ENCODE data around the gene CHN2. TPM values are rescaled to one million over a fixed set of nuclear protein-coding genes. Genes with fewer than 3 reads are reported as not detected.

The CHN2 gene
- total RNA-seq, 1 experiment from 2014 or later = 7.7 TPM

- Histone ChIP-seq H3K4me2 (ENCODE audit: low read length) (no peak overlapping the region), H2AFZ (ENCODE audit: low read length) (no peak overlapping the region), H3K4me3 (ENCODE audit: low read length) (no peak overlapping the region), H3K9ac (ENCODE audit: low read length) (no peak overlapping the region), H3K36me3 (ENCODE audit: low read depth, low read length) (no peaks in the 10 kb centered on the region), H3K27ac (ENCODE audit: low read length) (no peak overlapping the region), H3K9me2 (replicated peaks; ENCODE audit: low read length) (no peaks in the 10 kb centered on the region), H3K27me3 (ENCODE audit: low read length) (no peaks in the 10 kb centered on the region), H3K79me2 (ENCODE audit: low read length) (no peaks in the 10 kb centered on the region), H4K20me1 (ENCODE audit: low read length) (no peaks in the 10 kb centered on the region), H3K4me1 (ENCODE audit: insufficient read depth, low read length) (peaks cover 40% of the 10 kb centered on the region), H3F3A (ENCODE audit: low read length, unreplicated experiment) (no peaks in the 10 kb centered on the region), H3K9me3 (ENCODE audit: low read length) (no peaks in the 10 kb centered on the region)
- ChIA-PET CTCF (interaction anchor here (0.5 kb wide), 1 partner anchor 704 kb away, joined by 3 read pairs; no protein-coding TSS in a partner anchor), POLR2A (ENCODE audit: unreplicated experiment) (no interaction called here)
- no TSS peak for BruUV-seq (replicated peaks)
- TF ChIP-seq EZH2 (IDR thresholded peaks at IDR 0.05; ENCODE audit: low read length, unreplicated experiment) (no peak), EZH2phosphoT487 (IDR thresholded peaks at IDR 0.05; ENCODE audit: borderline replicate concordance, low read length) (no peak)
- ATAC-seq = no peak
- intact Hi-C loops (cut with micrococcal nuclease) = loop anchor here (10.0 kb wide), 1 partner anchor 378 kb away; no protein-coding TSS in a partner anchor
- DNase-seq = no peak
These were observed 108.3 kb downstream of the CHN2 start for GRCh38 chr7:29302666-29303395.

- no peaks in the 10 kb centered on the region for H3K79me2 ChIP-seq (ENCODE audit: low read length)
- no peaks in the 10 kb centered on the region for H3K36me3 ChIP-seq (ENCODE audit: low read depth, low read length)
- ChIA-PET CTCF (no interaction called here), POLR2A (ENCODE audit: unreplicated experiment) (no interaction called here)
- no peaks in the 10 kb centered on the region for H3K9me3 ChIP-seq (ENCODE audit: low read length)
- no peaks in the 10 kb centered on the region for H3F3A ChIP-seq (ENCODE audit: low read length, unreplicated experiment)
- H3K27me3 ChIP-seq (ENCODE audit: low read length) = no peaks in the 10 kb centered on the region
- H3K4me1 ChIP-seq (ENCODE audit: insufficient read depth, low read length) = peaks cover 38% of the 10 kb centered on the region
- intact Hi-C loops (cut with micrococcal nuclease) = loop anchor here (10.0 kb wide), 1 partner anchor 380 kb away; no protein-coding TSS in a partner anchor
- no peak overlapping the region for H3K9ac ChIP-seq (ENCODE audit: low read length)
- peak; percentile 68 for DNase-seq
- no peaks in the 10 kb centered on the region for H4K20me1 ChIP-seq (ENCODE audit: low read length)
- peak; percentile 55 for ATAC-seq
- H3K27ac ChIP-seq (ENCODE audit: low read length) = no peak overlapping the region
- H2AFZ ChIP-seq (ENCODE audit: low read length) = 0 out of 2 replicates have a peak overlapping the region, but pooled peaks have one; percentile 26
- TF ChIP-seq CTCF (conservative IDR thresholded peaks at IDR 0.05; ENCODE audit: low read depth, low read length) (no peak), EZH2phosphoT487 (IDR thresholded peaks at IDR 0.05; ENCODE audit: borderline replicate concordance, low read length) (no peak), EZH2 (IDR thresholded peaks at IDR 0.05; ENCODE audit: low read length, unreplicated experiment) (no peak)
- peak overlapping the region; percentile 14 for H3K4me2 ChIP-seq (ENCODE audit: low read length)
- H3K9me2 ChIP-seq (replicated peaks; ENCODE audit: low read length) = no peaks in the 10 kb centered on the region
- no peak overlapping the region for H3K4me3 ChIP-seq (ENCODE audit: low read length)
- no TSS peak for BruUV-seq (replicated peaks)
These were observed 110.2 kb downstream of the CHN2 start for GRCh38 chr7:29304756-29305155.

DNA sequence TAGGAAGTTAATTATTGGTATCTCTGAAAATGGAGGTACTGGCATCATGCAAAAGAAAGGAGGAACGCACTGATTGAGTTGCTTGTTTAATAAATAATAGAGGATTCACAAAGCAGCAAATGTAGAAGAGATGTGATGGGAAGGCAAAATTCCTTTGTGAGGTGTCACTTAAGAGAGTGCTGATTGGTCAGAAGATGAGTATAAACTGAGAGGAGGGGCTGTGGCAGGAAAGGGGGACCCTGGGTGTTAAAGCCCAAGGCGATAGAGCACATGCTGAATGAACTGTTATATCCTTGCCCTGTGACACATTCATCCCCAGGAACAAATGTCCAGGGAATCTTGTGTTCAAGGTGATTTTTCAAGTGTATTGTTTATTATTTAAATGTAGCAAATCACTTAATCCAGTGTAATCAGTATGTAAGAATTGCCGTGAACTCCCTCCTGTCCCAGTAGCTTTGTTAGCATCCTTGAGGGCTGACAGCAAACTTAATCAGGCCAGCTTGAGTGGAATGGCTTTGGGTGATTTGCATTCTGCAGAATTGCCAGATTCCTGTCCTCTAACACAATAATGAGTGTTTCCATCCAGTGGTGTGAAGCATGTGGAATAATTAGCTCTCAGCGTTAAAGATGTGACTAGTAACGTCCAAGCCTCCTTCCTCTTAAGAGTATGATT is 111.9 kb downstream of the CHN2 start:
- DNase-seq = no peak
- CTCF ChIA-PET = no interaction called here
- no peaks in the 10 kb centered on the region for H3K79me2 ChIP-seq (ENCODE audit: low read length)
- H3K27ac ChIP-seq (ENCODE audit: low read length) = no peak overlapping the region
- H3K4me1 ChIP-seq (ENCODE audit: insufficient read depth, low read length) = peaks cover 21% of the 10 kb centered on the region
- H2AFZ ChIP-seq (ENCODE audit: low read length) = no peak overlapping the region
- no peaks in the 10 kb centered on the region for H3K27me3 ChIP-seq (ENCODE audit: low read length)
- intact Hi-C loops (cut with micrococcal nuclease) = loop anchor here (10.0 kb wide), 1 partner anchor 382 kb away; no protein-coding TSS in a partner anchor
- H4K20me1 ChIP-seq (ENCODE audit: low read length) = no peaks in the 10 kb centered on the region
- H3K36me3 ChIP-seq (ENCODE audit: low read depth, low read length) = no peaks in the 10 kb centered on the region
- H3K9me2 ChIP-seq (replicated peaks; ENCODE audit: low read length) = no peaks in the 10 kb centered on the region
- POLR2A ChIA-PET (ENCODE audit: unreplicated experiment) = no interaction called here
- no peaks in the 10 kb centered on the region for H3F3A ChIP-seq (ENCODE audit: low read length, unreplicated experiment)
- H3K4me2 ChIP-seq (ENCODE audit: low read length) = no peak overlapping the region
- BruUV-seq (replicated peaks) = no TSS peak
- ATAC-seq = no peak
- no peak overlapping the region for H3K9ac ChIP-seq (ENCODE audit: low read length)
- H3K9me3 ChIP-seq (ENCODE audit: low read length) = no peaks in the 10 kb centered on the region
- TF ChIP-seq CTCF (conservative IDR thresholded peaks at IDR 0.05; ENCODE audit: low read depth, low read length) (no peak), EZH2 (IDR thresholded peaks at IDR 0.05; ENCODE audit: low read length, unreplicated experiment) (no peak), EZH2phosphoT487 (IDR thresholded peaks at IDR 0.05; ENCODE audit: borderline replicate concordance, low read length) (no peak)
- no peak overlapping the region for H3K4me3 ChIP-seq (ENCODE audit: low read length)
